ENCODE results near the gene ADGB.
"Not testable (repeated sequence)": the region's sequence is repeated elsewhere in the genome, so short reads cannot be mapped to it uniquely, and the experiment has no call there.

The ADGB gene

DNA sequence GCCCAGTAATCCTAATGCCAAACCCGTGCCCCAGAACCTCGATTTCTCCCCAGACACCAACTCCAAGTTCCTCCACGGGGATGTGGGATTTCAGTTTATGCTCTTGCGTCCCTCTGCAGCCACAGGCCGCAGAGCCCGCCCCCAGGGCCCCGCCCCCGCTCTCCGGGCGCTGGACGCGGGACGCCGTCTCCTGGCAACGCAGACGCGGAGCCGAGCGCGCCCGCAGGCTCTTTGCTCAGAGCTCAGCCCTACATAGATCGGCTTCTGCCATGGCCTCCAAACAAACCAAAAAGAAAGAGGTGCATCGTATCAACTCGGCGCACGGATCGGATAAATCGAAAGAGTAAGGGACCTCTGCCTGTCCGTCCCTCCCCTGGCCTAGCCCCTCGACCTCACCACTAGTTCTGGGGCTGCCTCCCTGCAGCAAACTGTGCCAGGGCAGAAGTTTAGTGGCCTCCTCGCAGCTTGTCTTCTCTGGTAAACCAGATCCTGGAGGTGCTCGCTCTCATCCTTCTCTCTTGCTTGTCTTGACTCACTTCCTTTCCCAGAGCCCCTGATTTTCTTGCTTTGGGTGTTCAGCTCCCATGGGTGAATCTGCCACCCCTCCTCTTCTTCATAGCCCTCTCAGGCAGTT lies at the start of gene ADGB:
ADGB (plus strand) TSS at position 201 of the 634 bp plus-strand sequence; CDS start at position 270, 69 bp downstream.
- peak; percentile 89 for DNase-seq (ENCODE audit: low spot score)

- no peak for DNase-seq (ENCODE audit: low spot score)
These were observed 47.9 kb upstream of the ADGB start for GRCh38 chr6:146550911-146551310.

DNA sequence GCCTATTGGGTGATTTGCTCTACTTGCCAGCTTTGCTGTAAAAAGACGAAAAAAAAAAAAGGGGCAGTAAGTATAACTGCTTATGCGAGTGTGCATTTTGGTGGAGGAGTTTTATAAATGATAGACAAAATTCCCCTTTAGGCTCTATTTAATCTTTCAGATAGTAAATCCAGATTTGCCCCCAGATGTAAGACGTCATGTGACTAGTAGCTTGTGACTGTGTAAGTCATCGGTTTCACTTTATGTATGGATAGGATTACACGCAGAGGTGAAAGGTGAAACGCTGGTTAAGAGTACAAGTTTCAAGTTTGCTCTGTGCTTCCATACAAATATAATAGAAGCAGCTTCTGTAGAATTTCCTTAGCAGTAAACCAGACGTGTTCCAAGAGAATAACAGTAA lies 47.2 kb upstream of the ADGB start:
- DNase-seq (ENCODE audit: low spot score): no peak

DNA sequence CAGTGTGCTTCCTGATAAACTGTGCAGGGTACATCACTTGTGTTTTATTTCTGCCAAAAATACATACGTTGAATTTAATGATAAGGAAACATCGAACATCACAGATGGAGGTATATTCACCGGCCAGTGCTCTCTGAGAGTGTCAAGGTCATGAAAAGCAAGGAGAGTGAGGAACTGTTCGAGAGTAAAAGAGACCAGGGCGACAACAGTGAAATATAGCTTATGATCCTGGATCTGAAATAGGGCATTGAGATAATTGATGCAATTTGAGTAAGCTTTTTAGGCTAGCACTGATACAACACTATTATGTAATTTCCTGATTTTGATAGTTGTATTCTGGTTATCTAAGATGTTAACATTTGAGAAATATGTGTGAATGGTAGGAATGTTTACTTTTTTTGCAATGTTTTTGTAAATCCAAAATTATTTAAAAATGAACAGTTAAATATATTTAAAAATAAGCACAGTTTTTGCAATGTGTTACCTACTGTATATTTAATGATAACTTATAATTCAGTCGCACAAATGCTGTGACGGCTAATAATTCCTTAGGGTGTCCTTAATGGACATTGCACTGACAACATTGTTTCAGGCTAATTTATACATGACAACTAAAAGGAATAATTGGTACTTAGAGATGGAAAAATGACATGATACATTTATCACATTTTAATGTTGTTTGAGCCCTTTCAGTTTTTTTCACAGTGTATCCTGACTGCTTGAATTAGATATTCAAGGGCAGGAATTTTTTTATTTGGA lies 45.2 kb upstream of the ADGB start:
- no peak for DNase-seq (ENCODE audit: low spot score)

DNA sequence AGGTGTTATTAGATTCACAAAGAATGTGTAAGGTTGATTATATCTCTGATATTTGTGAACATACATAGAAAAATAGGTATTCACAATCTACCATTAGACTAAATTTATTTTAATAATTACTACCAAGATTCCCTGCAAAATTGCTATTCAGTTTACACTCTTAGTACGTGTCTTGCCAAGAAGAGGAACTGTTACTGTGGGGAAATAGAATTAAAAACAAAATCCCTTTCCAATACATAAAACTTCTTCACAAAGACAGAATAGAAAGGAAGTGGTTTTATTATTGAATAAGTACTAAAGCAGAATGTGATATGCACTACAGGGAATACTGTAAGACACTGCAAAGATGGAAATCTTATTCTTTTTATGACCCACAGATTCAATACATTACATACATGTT lies 38.2 kb upstream of the ADGB start:
- DNase-seq (ENCODE audit: low spot score): no peak

GRCh38 chr6:146566661-146567060 lies 32.1 kb upstream of the ADGB start:
- DNase-seq (ENCODE audit: low spot score): not testable (repeated sequence)

- DNase-seq (ENCODE audit: low spot score): not testable (repeated sequence)
These were observed 30.2 kb upstream of the ADGB start for GRCh38 chr6:146568619-146569018.

DNA sequence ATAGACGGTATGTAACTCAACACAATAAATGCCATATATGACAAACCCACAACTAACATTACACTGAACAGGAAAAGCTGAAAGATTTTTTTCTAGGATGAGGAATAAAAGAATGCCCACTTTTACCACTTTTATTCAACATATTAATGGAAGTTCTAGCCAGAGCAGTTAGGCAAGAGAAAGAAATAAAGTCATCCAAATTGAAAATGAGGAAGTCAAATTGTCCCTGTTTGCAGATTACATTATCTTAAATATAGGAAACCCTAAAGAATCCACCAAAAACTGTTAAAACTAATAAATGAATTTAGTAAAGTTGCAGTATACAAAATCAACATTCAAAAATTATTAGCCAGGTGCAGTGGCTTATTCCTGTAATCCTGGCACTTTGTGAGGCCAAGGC lies 24.6 kb upstream of the ADGB start:
- DNase-seq (ENCODE audit: low spot score): no peak

DNA sequence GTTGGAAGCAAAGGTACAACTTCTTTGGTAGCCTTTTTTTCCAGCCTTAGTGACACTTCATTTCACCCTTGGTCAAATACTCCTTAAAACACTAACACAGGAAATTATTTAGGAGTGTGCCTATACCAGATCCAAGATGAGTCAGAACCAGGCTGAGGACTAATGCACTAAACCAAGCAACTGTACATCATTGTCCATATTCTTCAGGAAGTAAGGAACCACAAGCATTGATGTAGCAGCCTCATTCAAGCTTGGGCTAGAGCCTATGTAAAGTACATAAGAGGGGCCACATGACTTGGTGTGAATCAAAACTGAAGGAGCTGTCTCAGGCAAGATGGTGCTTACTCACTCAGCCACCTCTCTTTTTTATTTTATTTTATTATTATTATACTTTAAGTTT lies 20.7 kb upstream of the ADGB start:
- no peak for DNase-seq (ENCODE audit: low spot score)

DNA sequence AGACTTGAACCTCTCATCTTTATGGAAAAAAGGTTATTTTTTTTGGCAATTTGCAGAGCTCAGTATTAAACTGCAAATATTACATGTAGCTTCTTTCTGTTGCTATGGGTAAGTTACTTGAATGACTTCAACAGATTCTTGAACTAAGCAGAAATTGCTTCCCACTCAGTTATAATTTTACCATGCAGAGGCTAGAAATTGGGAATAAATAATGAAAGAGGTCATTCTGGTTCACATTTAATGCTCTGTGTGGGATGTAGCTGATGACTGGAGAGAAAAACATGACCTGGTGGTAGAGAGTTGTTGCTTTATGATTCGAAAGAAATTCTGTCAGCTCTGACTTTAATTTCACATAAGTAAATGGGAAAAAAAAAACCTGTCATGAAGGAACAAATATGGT lies 16.8 kb upstream of the ADGB start:
- no peak for DNase-seq (ENCODE audit: low spot score)

DNA sequence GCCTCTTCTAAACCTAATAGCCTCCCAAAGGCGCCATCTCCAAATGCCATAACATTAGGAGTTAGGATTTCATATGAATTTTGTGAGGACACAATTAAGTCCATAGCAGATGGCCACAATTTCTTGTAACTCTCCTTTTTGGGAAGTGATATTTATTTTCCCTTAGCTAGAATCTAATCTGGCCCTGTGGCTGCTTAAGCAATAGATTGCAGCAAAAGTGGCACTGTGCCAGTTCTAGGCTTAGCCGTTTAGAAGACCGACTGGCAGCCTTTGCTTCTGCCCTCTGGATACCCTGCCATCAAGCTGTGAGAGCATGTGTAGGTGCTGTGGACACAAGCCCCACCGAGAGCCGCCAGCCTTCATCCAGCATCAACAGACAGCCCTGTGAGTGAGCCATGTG lies 15.9 kb upstream of the ADGB start:
- no peak for DNase-seq (ENCODE audit: low spot score)

DNA sequence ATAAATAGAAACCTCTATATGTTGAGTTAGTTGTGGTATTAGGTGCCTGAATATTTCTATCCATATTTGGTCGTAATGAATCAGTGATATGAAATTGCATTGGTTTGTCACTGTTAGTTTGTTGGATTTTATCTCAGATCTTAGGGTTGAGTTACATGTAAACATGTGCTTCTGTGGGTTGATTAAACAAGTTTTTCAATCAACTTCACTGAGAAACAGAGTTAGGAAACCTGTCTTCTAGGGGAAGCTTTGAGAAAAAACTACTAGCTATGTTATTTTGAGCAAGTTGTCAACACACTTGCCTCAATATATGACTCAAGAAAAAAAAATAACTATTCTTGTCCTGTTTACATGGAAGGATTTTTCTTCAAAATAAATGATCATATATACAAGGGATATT lies 14.8 kb upstream of the ADGB start:
- DNase-seq (ENCODE audit: low spot score): no peak

DNA sequence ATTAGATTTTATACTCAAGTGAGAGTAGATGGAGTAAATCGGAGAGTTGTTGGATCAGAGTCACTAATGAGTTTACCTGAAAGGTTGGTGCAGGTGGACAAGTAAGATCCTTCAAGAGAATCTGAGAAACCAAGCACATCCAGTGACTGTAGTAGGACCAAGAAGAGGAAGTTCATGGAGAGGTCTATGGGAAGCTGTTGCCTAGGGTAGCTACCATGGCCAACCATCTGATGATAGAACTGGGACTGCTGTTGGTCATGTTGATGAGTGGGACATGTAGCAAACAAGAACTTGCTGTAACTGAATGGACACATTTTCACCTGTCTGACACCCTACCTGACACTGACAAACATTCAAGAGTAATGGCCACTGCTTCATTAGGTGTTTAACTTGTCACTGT lies 11.3 kb upstream of the ADGB start:
- DNase-seq (ENCODE audit: low spot score): no peak

- no peak for DNase-seq (ENCODE audit: low spot score)
These were observed 8.3 kb upstream of the ADGB start for GRCh38 chr6:146590492-146590891.

- no peak for DNase-seq (ENCODE audit: low spot score)
These were observed 6.3 kb upstream of the ADGB start for GRCh38 chr6:146592451-146592850.

- DNase-seq (ENCODE audit: low spot score): no peak
These were observed 4.8 kb upstream of the ADGB start for GRCh38 chr6:146593986-146594385.

DNA sequence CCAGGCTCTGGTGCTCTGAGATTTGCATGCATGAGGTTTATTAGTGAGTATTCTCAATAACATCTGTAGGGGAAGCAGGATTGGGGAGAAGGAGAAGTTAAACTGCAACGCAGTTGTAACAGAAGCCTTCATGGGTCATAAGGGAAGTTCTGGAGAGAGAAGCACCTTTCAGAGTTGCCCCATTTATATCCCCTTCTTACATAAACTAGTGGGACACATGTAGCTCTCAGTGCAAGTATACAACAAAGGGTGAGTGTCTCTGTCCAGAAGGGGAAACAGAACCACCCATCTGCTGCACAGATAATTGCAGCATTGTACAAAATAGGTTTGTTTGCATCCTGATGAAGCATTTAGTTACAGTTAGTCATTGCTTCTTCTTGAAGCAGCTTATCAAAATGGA lies 4.3 kb upstream of the ADGB start:
- DNase-seq (ENCODE audit: low spot score): no peak

DNA sequence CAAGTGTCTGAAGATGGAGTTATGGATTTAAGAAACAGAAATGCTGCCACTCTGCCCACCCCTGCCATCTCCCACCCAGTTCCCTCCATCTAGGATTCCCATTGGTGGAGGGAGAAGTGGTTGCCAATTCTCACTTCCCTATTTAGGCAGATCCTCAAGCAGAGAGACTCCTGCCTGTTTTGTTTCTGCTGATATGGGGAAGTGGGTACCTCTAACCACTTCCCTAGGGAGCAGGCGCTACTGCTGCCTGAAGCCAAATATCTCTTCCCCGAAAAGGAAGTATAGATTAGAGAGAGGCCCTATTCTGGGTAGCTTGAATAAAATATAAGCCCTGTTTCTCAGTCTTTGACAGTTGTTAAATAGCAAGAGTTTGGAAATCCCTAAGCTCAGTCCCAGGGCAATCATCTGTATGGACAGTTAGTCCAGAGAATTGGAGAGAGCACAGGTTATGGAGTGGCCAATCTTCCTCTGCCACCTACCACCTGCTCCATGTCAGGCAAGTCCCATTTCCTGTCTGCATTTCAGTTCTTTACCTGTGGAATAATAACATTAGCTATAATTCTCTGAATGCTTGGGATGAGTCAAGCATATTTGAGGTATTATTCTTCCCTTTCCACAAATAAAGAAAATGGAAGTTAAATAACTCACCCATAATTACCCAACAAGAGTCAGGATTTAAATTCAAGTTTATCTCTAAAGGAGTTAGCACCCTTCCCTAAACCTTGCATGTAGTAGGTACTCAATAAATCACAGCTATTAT lies 2.6 kb upstream of the ADGB start:
- no peak for DNase-seq (ENCODE audit: low spot score)

- no peak for DNase-seq (ENCODE audit: low spot score)
These were observed 2.6 kb downstream of the ADGB start for GRCh38 chr6:146601352-146601751.

GRCh38 chr6:146602526-146602925 lies 3.8 kb downstream of the ADGB start:
- DNase-seq (ENCODE audit: low spot score): no peak

- DNase-seq (ENCODE audit: low spot score): no peak
These were observed 15.2 kb downstream of the ADGB start for GRCh38 chr6:146613947-146614346.

- no peak for DNase-seq (ENCODE audit: low spot score)
These were observed 21.9 kb downstream of the ADGB start for GRCh38 chr6:146620655-146621054.

GRCh38 chr6:146628350-146628749 lies 29.6 kb downstream of the ADGB start:
- no peak for DNase-seq (ENCODE audit: low spot score)

Data from ecto neural progenitor cell (in vitro differentiated cells).